ENCODE data around the gene VAPB.

Gene VAPB

DNA sequence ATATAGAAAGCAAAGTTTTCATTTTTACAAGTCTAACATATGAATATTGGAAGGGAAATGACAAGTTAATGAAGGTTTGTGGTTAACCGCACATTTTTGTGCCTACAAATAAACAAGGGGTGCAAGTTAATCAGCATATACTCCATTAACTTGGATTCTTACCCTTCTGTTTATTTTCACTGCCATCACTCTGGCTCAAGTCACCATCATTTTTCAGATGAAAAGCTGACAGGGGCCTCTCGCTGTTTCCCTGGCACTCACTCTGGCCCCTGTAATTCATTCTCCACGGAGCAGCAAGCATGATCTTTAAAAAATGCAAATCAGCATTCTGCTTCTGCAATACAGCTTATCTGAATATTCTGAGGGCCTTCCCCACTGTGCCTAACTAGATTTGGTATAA is 96.4 kb downstream of the VAPB start:
- H3K4me1 ChIP-seq = peaks cover 7% of the 10 kb centered on the region
- no peaks in the 10 kb centered on the region for H3K36me3 ChIP-seq (replicated peaks)
- no peak overlapping the region for H3K4me3 ChIP-seq
- DNase-seq (ENCODE audit: low spot score in 2 of 2) = no peak
- H3K9me3 ChIP-seq = peaks cover 10% of the 10 kb centered on the region
- in situ Hi-C loops (cut with MboI; ENCODE audit: low sequenced_read_pairs) = no loop called here
- no peaks in the 10 kb centered on the region for H3K27me3 ChIP-seq (ENCODE audit: low read depth)

DNA sequence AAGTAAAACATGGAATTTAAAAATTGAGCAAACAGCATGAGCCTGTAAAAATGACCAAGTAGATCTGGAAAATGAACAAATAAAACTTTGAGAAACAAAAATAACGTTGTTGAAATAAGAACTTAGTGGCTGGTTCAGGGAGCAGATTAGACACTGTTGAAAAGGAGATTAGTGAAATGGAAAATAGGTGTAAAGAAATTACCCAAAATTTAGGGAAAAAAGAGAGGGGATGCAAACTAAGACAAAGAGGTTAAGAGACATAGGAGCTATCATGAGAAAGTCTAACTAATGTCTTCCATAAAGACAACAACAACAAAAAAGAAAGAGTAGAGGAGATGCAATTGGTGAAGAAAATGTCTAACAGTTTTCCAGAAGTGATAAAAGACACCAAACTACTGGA is 97.2 kb downstream of the VAPB start:
- in situ Hi-C loops (cut with MboI; ENCODE audit: low sequenced_read_pairs) = no loop called here
- Histone ChIP-seq H3K4me1 (peaks cover 9% of the 10 kb centered on the region), H3K27me3 (ENCODE audit: low read depth) (no peaks in the 10 kb centered on the region), H3K4me3 (no peak overlapping the region), H3K36me3 (replicated peaks) (no peaks in the 10 kb centered on the region), H3K9me3 (peaks cover 14% of the 10 kb centered on the region)
- no peak for DNase-seq (ENCODE audit: low spot score in 2 of 2)

DNA sequence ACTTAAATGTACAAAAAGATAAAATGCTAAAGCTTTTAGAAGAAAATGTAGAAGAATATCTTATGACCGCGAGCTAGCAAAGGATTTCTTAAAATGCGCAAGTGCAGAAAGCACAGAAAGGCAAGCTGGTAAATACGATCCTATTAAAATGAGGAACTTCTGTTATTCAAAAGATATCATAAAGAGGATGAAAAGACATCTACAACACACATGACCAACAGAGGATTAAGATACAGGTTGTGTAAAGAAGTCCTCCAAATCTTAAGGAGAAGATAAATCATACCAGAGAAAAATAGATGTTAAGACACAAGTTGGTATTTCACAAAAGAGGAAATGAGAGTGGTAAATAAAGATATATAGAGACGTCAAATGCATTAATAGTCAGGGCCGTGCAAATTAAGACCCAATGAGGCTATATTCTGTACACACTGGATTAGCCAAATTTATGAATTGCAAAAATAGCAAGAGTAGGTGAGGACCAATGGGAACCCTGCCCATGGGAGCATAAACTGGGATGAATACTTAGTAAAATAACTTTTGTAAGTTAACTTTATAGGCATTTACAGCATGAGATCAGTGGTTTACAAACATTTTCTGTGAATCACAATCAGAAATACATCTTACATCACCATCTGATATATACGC is 103.2 kb downstream of the VAPB start:
- H3K9me3 ChIP-seq = peaks cover 7% of the 10 kb centered on the region; the same call in 1 of the 2 replicates
- H3K4me3 ChIP-seq = no peak overlapping the region
- H3K27me3 ChIP-seq (ENCODE audit: low read depth) = no peaks in the 10 kb centered on the region
- no peaks in the 10 kb centered on the region for H3K36me3 ChIP-seq (replicated peaks)
- in situ Hi-C loops (cut with MboI; ENCODE audit: low sequenced_read_pairs) = no loop called here
- peaks cover 28% of the 10 kb centered on the region for H3K4me1 ChIP-seq
- DNase-seq (ENCODE audit: low spot score in 2 of 2) = peak in 1 of 2 experiments; percentile 16

DNA sequence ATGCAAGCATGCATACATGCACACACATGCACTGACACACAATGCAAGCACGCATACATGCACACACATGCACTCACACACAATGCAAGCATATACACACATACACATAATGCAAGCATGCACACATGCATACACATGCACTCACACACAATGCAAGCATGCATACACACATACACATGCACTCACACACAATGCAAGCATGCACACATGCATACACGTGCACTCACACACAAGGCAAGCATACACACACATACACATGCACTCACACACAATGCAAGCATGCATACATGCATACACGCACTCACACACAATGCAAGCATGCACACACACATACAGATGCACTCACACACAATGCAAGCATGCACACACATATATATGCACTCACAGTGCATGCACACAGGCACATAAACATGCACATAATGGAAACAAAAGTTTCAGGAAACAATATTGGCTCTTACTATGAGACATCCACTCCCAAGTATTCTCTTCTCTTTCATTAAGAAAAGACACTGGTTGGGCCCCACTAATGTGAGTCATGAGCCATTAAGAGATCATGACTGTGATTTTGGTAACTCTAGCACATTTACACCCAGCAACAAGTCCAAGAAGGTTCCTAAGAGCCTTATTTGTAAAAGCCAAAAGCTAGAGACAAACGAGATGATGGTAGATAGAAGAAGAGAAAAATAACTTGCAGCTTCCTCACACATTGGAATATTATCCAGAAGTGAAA is 103.9 kb downstream of the VAPB start:
- Histone ChIP-seq H3K9me3 (peaks cover 7% of the 10 kb centered on the region; the same call in 1 of the 2 replicates), H3K27me3 (ENCODE audit: low read depth) (no peaks in the 10 kb centered on the region), H3K36me3 (replicated peaks) (no peaks in the 10 kb centered on the region), H3K4me3 (no peak overlapping the region), H3K4me1 (peaks cover 35% of the 10 kb centered on the region)
- no peak for DNase-seq (ENCODE audit: low spot score in 2 of 2)
- in situ Hi-C loops (cut with MboI; ENCODE audit: low sequenced_read_pairs) = no loop called here

DNA sequence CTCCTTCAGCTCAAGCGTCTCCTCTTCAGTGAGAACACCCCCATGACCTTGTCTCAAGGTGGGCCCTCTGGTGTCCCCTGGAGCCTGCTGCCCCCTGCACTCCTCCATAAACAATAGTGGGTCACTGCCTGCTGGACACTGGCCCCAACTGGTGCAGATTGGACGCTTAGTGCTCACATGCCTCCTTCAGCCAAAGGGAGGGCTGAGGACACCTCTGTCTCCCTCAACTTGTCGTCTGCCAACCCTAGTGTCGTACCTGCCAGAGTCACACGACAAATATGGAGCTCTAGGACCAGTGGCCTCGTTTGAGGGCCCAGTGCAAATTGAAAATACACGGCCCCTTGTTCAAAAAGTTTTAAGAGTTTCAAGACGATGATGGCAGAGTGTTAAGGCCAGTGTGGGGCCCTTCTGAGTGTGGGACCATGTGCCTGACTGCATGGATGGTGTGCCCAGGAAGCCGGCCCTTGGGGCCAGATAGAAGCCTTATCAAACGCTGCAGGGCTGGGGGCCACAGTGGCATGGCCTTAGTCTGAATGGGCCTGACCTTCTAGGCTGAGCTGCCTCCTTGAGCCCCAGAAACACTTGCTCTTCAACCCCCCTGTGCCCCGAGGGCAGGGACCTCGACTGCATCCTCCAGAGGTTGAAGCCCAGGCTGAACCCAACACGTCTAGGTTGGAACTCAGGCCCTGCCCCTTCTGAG is 106.0 kb downstream of the VAPB start:
- no peak for DNase-seq (ENCODE audit: low spot score in 2 of 2)
- Histone ChIP-seq H3K9me3 (peaks cover 7% of the 10 kb centered on the region; the same call in 1 of the 2 replicates), H3K4me3 (no peak overlapping the region), H3K4me1 (peaks cover 43% of the 10 kb centered on the region), H3K27me3 (ENCODE audit: low read depth) (no peaks in the 10 kb centered on the region), H3K36me3 (replicated peaks) (no peaks in the 10 kb centered on the region)
- in situ Hi-C loops (cut with MboI; ENCODE audit: low sequenced_read_pairs) = no loop called here

DNA sequence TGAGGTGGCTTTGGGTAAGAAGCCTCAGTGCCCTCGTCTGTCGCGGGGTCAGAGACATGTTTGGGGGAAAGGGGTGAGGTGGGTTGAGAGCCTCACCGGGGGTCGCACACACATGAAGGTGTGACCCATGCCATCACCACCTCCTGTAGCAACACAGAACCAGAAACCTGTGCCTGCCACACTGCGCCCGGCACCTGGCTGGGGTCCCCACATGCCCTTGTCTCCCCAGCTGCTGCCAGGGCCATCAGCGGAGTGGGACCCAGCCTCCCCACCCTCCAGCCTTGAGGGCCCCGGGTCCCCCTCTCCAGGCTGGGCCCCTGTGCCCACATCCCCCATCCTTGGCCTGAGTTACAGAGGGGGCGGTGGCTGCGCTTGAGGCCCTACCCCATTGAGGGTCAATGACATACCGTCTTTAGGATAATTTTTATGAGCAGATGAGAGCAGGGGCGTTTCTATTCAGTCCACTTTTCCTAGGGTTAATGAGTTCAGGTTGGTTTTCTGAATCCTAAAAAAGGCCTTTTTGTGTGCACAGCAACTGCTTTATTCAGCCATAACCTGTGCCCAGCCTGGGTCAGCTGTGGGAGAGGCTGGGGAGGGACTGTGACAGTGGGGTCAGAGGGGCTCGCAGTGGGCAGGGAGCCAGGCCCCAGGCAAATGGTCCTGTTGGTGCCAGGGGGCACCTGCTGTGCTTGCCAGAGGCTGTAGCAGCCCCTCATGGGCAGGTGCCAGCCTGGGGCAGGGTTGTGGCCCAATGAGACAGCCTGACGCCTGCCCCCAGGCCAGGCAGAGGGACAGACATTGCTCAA is 106.8 kb downstream of the VAPB start:
- in situ Hi-C loops (cut with MboI; ENCODE audit: low sequenced_read_pairs) = no loop called here
- H3K4me3 ChIP-seq = no peak overlapping the region

DNA sequence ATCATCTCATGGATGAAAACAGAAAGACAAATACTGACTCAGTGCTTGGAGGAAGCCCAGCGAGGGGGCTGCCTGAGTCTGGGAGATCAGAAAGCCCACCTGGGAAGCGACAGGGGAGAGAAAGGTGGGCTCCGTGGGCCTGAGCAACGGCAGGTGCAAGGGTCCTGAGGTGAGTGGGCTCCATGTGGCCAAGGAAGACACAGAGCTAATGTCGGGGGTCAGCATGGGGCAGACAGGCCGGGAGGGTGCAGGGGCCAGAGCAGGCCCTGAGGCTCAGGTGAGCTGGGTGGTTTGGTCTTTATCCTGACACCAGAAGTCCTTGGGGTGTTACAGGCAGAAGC is 107.4 kb downstream of the VAPB start:
- H3K27me3 ChIP-seq (ENCODE audit: low read depth) = no peaks in the 10 kb centered on the region
- in situ Hi-C loops (cut with MboI; ENCODE audit: low sequenced_read_pairs) = no loop called here

More for the DNA sequence above, 106.8 kb downstream of the VAPB start:
- Histone ChIP-seq H3K4me1 (peaks cover 41% of the 10 kb centered on the region), H3K27me3 (ENCODE audit: low read depth) (no peaks in the 10 kb centered on the region), H3K9me3 (0 out of 2 replicates have a peak, but pooled peaks cover under 1% of the 10 kb centered on the region), H3K36me3 (replicated peaks) (no peaks in the 10 kb centered on the region)
- DNase-seq (ENCODE audit: low spot score in 2 of 2) = no peak

DNA sequence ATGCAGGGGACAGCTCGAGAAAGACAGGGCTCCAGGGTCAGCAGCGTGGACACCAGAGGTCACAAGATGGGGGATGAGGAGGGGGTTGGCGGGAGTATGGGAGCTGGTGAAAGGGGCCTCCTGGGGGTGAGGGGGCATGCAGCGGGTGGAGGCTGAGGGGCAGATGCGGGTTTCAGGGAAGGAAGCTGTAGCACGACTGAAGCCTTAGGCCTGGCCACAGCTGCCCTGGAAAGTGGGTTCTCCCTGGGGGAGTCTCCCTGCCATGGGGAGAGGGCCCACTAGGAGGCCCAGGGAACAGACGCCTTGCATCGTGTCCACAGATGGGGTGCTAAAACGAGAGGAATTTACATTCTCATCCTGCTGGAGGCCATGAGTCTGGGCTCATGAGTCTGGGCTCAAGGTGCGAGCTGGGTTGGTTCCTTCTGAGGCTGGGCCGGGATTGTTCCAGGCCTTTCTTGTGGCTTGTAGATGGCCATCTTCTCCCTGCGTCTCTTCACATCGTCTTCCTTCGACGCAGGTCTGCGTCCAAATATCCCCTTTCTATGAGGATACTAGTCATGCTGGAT is 108.1 kb downstream of the VAPB start:
- DNase-seq (ENCODE audit: low spot score in 2 of 2) = peak in 1 of 2 experiments; percentile 32
- H3K27me3 ChIP-seq (ENCODE audit: low read depth) = no peaks in the 10 kb centered on the region
- H3K9me3 ChIP-seq = peaks cover 5% of the 10 kb centered on the region; the same call in 1 of the 2 replicates
- H3K36me3 ChIP-seq (replicated peaks) = no peaks in the 10 kb centered on the region
- no peak overlapping the region for H3K4me3 ChIP-seq
- H3K4me1 ChIP-seq = peaks cover 33% of the 10 kb centered on the region
- in situ Hi-C loops (cut with MboI; ENCODE audit: low sequenced_read_pairs) = no loop called here

More for the DNA sequence above, 107.4 kb downstream of the VAPB start:
- peaks cover under 1% of the 10 kb centered on the region; the same call in 1 of the 2 replicates for H3K9me3 ChIP-seq
- no peak overlapping the region for H3K4me3 ChIP-seq
- no peaks in the 10 kb centered on the region for H3K36me3 ChIP-seq (replicated peaks)
- DNase-seq (ENCODE audit: low spot score in 2 of 2) = no peak
- H3K4me1 ChIP-seq = peaks cover 41% of the 10 kb centered on the region

DNA sequence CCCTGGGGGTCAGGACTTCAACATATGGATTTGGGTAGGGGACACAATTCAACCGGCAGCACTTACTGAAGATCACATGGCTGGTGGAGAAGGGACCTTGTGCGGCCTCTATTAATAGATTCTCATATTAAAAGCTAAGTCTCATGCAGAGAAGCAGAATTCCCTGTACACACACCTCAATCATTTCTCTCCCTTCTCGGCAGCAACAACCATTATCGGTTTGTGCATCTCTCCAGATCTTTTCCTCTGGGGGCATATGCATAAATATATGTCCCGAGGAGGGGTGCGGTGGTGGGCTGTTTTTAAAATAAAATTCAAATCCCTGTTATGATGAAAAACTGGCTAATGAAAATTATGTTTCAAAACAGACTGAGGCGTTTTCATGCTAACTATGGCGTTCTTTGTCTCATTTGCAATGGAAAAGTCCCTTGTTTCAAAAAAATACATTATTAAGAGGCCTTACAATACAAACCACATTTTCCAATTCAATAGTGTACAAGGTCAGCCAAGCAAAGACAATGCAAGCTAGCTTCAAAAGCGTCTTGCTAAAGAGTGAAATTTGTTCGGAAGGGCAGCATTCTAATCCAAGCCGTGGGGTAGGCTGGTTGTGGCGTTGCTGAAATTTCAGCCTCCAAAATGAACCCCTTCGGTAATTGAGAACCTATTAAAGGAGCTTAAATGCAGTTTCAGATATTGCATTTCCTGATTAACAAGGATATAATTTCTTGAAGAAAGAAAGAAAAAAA is 108.9 kb downstream of the VAPB start:
- Histone ChIP-seq H3K4me3 (no peak overlapping the region), H3K9me3 (peaks cover 5% of the 10 kb centered on the region; the same call in 1 of the 2 replicates), H3K36me3 (replicated peaks) (no peaks in the 10 kb centered on the region), H3K27me3 (ENCODE audit: low read depth) (no peaks in the 10 kb centered on the region), H3K4me1 (peaks cover 31% of the 10 kb centered on the region)
- in situ Hi-C loops (cut with MboI; ENCODE audit: low sequenced_read_pairs) = no loop called here
- peak; percentile 69 to 93 for DNase-seq (ENCODE audit: low spot score in 2 of 2)

DNA sequence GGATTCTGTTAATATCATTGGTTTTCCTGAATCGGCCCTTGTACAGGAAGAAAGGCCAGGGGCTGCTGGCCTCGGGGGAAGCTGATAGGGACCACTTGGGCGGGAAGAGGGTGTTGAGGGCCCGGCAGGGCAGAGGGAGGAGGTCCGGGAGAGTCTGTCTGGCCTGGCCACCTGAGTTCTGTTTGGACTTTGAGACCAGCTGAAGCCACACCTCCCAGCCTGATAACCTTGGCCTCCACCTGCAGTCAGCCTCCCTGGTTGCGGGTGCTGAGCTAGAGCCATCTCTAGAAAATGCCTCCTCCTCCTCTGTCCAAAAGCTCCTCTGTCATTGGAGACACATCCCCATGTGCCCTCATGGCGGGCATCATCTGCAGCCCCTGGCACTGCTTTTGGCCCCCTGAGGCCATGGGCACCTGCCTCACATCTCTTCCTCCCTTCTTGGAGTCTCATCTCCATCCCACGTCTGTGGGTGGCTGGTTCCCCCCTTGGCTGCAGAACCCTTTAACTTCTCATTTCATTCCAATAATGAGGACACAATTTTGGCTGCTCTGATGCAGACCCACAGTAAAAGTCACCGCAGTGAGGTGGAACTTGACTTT is 109.5 kb downstream of the VAPB start:
- H3K36me3 ChIP-seq (replicated peaks) = no peaks in the 10 kb centered on the region
- H3K9me3 ChIP-seq = peaks cover 5% of the 10 kb centered on the region; the same call in 1 of the 2 replicates
- DNase-seq (ENCODE audit: low spot score in 2 of 2) = peak in 1 of 2 experiments; percentile 56
- peaks cover 28% of the 10 kb centered on the region for H3K4me1 ChIP-seq
- H3K4me3 ChIP-seq = no peak overlapping the region
- no peaks in the 10 kb centered on the region for H3K27me3 ChIP-seq (ENCODE audit: low read depth)
- in situ Hi-C loops (cut with MboI; ENCODE audit: low sequenced_read_pairs) = no loop called here

DNA sequence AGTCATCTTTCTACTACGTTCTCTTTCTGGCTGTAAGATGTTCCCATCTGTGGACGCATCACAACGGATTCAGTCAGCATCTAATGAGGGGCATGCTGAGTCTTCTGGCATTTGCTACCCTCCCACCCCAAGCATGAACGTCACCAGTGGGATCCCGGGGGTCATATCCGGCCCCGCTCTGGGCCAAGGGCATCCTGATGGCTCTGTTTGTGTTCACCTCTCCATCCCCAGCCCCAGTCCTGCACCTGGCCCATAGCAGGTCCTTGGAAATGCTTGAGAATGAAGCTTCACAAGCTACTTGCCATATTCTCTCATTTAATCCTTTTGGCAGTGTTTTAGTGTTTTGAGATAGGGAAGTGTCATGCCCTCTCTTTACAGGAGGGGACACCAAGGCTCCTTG is 111.2 kb downstream of the VAPB start:
- H3K36me3 ChIP-seq (replicated peaks) = no peaks in the 10 kb centered on the region
- DNase-seq (ENCODE audit: low spot score in 2 of 2) = no peak
- in situ Hi-C loops (cut with MboI; ENCODE audit: low sequenced_read_pairs) = no loop called here
- H3K9me3 ChIP-seq = peaks cover 5% of the 10 kb centered on the region; the same call in 1 of the 2 replicates
- no peak overlapping the region for H3K4me3 ChIP-seq
- H3K4me1 ChIP-seq = peaks cover 28% of the 10 kb centered on the region
- H3K27me3 ChIP-seq (ENCODE audit: low read depth) = no peaks in the 10 kb centered on the region

Measured in HAP-1 (cell line).